Renal cortical epithelial cell (primary cell): ENCODE measurements around the gene FADS2. TPM values are rescaled to one million over a fixed set of nuclear protein-coding genes. Genes with fewer than 3 reads are reported as not detected.

Experiments
- DNase-seq: peaks from one replicate; pipeline ENCODE4 v3.0.0-alpha.2; 2011; ENCODE audit warnings: low read depth
- total RNA-seq: library from RNA; depleted of rRNA; stranded (reverse); fragments of >200 nt; gene quantifications from 2 replicates; pipeline ENCODE4 v1.2.3, GENCODE V29; 2014

FADS2 gene
- total RNA-seq, 1 donor from 2014 or later = 37.7 TPM

DNA sequence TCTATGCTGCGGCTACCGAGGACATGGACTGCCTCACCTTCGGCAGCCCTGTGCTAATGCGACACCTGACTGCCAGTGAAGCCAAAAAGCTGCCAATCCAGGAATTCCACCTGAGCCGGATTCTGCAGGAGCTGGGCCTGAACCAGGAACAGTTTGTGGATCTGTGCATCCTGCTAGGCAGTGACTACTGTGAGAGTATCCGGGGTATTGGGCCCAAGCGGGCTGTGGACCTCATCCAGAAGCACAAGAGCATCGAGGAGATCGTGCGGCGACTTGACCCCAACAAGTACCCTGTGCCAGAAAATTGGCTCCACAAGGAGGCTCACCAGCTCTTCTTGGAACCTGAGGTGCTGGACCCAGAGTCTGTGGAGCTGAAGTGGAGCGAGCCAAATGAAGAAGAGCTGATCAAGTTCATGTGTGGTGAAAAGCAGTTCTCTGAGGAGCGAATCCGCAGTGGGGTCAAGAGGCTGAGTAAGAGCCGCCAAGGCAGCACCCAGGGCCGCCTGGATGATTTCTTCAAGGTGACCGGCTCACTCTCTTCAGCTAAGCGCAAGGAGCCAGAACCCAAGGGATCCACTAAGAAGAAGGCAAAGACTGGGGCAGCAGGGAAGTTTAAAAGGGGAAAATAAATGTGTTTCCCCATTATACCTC is 32.1 kb upstream of the FADS2 start:
- no peak for DNase-seq

DNA sequence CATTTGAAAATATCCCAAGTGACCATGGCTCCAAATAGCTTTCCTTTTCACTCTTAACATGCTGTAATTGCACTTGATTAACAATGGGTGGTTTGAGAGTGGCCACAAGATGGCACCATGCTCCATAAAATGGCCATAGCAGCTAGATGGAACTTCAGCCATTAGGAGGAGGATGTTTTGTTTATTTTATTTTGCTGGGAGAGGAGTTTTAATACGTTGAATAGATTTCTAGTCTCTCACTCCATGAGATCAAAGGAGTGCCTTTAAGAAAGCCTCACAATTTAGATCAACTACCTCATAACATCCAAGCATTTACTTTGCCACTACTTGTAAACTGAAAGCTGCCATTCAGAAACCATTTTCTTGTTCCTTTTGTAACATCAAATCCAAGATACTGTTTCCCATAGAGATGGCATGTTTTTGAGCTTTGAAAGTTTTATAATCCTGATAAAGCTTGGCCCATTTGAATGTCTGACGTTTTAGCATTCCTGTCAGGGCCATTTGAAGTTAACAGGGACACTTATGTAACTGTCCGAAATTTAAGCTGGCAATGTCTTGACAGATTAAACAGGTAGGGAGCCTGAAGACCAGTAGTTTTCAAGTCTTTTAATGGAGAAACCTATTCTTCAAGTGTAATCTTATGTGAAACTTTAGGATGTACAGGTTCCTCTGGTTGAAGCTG is 30.7 kb upstream of the FADS2 start:
- DNase-seq = peak; percentile 84

DNA sequence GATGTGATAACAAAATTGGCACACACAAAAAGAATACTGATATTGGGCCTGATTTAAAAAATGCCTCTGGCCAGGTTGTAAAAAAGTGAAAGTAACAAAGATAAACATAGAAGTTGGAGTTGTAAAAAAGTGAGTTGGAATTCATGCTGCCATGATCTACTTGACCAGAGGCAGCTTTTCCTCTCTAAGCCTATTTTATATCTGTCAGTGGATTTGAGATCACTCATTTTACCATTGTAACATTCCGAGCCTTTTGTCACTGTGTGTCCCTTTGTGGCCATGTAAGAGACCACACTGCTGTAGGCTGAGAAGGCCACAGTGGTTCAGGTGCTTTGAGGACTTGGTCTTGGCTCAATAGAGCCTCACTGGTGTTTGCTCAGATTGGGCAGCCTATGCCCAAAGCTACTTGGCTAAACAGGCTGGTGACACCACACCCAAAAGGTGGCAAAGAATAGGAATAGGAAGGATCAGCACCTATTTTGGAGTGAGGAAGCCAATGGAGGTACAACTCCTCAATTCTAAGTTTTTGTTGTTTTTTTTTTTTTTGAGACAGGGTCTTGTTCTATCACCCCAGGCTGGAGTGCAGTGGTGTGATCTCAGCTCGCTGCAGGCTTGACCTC is 28.3 kb upstream of the FADS2 start:
- DNase-seq = no peak

DNA sequence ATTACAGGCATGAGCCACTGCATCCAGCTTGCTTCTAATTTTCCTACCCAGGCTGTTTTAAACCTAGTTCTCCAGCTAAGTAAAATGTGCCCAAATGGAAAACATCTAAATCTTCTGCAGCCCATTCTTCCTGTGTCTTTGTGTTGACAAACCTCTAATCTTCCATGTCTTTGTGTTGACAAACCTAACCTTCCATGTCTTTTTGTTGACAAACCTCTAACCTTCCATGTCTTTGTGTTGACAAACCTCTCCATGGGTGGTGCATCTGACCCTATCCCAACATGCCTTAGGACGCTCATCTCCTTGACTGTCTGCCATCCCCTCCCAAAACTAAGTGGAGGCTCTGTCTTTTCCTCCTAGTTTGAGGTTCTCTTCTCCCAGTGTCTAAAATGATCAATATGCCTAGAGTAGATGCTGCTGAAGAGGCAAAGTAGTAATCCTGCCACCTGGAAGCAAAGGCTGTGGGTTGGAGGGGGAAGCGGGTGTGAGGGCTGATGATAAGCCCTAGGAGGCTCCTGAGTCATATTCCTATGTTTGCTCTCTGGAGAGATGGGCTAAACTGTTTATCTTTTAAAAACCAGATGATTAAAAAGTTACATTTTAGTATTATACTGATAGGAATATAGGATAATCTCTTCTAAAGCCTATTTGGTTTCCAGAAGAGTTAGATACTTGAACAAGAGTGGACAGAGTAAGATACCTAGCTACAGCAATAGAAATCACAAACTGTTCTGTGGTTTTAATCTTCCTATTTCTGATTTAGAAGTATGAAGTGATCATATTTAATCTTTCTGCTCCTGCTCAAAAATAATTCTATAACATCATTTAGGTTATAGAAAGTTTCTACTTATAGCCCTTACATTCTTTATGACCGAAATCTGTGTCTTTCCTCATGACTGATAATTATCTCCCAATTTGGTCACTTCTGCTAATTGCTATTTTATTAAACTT is 27.5 kb upstream of the FADS2 start:
- DNase-seq = no peak

DNA sequence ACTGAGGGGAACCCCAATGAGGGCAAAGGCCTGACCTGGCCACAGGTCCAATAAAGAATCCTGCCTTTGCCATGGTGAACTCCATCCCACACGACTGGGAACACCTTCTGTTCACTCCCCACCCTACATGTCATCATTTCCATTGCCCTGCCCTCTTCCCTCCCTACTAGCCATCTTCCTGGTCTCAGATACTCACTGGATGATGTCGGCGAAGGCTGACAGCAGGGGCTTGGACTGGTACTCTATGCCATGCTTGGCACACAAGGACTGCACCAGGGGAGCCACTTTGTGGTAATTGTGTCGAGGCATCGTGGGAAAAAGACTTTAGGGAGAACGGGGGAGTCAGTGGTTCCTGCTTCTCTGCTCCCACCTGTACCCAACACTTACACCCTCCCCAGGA is 25.5 kb upstream of the FADS2 start:
- no peak for DNase-seq

DNA sequence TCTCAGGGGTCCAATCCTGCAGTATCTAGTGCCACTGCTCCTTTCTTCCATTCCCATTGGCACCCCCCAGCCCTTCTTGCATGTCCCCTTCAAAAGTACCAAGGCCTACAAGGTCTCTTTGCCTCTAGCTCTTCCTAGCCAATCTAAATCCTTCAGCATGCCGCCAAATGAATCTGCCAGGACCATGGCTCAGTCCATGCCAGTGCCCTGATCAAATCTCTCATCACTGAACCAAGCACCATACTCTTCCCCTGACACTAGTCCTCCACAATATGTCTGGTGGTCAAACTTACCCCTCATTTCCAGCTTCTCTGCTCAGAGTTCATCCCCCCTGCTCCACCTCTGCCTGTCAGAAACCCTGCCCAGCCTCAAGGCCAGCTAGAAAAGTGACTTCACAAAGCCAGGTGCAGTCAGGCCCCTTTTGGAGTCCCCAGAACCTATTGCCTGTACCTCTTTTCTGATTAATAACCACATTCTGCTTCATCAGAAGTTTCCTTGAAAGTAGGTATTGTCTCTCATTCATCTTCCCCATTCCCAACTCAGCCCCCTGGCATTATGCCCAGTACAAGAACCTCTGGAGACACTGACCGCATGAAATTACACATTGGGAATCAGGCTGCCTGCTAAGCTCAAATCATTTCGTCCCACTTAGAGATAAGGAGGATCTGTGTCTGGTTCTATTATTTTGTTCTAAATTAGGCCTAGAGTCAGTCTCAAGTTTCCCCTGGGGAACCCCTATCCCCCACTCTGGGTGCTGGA is 24.0 kb upstream of the FADS2 start:
- DNase-seq = no peak

DNA sequence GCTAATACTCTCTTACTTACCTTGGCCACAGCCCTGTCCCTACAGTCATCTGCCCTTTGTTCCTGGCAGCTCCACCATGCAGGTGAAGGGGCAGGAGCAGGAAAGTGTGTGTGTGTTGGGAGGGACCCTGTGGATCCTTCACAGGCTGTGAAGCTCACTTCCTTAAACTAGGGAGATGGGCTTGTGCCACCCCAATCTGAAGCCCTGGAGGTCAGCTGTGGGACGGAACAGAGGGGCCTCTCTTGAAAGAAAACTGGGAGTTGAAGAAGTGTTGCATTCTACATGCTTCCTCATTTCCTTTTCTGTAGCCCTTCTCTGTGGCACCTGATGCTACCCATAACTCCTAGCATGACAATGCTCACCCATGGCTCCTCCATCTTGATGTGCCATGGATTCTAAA is 23.0 kb upstream of the FADS2 start:
- no peak for DNase-seq

DNA sequence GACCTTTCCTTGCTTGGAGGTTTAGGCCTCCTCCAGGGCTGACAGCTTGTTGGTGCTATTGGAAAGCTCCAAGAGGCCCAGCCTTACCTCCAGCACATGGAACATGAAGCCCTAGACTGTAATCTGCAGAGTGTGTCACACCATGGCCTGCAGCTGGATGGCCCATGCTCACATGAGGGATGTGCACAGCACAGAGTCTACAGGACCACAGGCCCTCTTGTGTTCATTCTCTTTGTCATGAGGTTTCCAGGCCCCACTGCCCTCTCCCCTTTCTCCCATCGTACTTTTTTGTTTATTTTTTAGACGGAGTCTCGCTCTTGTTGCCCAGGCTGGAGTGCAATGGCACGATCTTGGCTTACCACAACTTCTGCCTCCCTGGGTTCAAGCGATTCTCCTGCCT is 21.3 kb upstream of the FADS2 start:
- DNase-seq = no peak

DNA sequence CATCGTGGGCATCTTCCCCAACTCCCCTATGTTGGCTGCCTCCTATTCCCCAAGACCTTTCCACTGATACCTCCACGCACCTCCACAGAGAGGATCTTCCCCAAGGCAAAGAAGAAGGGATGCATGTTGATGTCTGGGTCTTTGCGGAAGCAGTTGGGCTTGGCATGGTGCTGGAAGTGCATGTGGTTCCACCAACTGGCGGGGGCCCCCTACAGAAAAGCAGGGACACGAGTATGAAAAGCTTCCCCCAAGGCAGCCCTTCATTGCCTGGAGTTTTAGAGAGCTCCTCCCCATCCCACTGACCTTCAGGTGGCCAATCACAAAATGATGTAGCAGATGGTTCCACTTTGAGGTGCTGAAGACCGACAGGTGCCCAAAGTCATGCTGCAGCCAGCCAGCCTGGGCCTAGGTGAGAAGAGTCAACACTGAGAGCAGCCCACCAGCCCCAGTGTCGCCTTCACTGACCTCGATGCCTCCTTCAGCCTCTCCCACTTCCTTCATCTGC is 17.4 kb upstream of the FADS2 start:
- no peak for DNase-seq

DNA sequence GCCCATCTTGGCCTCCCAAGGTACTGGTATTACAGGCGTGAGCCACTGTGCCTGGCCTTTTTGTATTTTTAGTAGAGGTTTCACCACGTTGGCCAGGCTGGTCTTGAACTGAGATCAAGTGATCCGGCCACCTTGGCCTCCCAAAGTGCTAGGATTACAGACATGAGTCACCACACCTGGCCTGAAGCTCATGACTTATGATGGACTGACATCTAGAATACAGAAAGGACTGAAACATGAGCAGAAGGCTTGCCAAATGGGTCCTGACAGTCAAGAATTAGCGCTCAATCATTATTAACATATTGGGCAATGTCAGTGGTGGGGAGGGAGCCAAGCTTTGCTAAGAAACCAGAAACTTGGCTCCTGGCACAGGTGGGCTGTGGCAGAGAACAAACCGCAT is 16.3 kb upstream of the FADS2 start:
- no peak for DNase-seq

DNA sequence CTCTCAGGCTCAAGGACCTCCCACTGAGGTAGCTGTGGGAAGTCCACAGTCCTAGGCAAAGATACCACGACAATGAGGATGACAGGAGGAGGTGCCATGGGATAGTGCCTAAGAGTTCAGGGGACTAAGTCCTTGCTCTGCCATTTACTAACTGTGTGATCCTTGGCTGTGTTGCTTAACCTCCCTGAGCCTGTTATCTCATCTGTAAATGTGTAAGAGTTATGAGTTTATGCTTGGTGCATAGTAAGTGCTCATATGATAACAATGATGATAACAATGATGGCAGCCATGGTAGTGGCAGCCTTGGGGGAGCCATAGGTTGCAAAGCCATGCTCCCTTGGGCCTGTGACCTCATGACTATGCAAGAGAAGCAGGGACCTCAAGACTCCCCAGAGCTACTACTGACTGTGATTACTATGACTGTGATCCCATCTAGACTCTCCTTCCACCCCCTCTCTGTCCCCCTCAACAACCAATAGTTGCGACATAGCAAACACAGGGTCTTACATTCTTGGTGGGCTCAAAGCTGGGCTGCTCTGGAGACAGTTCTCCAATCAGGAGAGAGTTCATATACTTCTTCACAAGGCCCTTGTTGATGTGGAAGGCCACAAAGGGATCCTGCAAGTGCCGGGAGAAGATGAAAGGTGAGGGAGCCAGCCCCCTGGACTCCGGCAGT is 15.2 kb upstream of the FADS2 start:
- DNase-seq = no peak

DNA sequence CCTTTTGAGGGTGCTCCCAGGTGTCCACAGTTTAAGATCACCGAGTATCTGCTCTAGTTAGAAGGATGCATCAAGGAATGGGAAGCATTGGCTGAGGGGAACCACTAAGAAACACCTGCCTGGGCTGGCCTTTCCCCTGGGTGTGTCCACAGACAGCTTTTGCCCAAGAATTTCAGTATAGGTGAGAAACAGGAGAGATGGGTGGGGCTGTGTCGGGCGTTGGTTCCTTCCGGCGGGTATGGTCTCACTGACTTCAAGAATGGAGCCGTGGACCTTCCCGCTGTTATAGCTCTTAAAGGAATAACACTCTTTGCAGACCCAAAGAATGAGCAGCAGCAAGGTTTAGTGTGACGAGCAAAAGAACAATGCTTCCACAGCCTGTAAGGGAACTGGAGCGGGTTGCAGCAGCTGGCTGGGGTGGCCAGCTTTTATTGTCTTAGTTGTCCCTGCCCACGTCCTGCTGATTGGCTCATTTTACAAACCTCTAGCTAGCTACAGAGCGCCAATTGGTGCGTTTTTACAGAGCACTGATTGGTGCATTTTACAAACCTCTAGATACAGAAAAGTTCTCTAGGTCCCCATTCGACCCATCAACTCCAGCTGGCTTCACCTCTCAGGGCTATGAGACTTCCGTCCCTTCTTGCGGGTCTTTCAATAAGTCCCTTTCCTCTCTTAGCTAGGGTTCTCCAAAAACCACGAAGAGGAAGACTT is 13.7 kb upstream of the FADS2 start:
- peak; percentile 45 for DNase-seq

DNA sequence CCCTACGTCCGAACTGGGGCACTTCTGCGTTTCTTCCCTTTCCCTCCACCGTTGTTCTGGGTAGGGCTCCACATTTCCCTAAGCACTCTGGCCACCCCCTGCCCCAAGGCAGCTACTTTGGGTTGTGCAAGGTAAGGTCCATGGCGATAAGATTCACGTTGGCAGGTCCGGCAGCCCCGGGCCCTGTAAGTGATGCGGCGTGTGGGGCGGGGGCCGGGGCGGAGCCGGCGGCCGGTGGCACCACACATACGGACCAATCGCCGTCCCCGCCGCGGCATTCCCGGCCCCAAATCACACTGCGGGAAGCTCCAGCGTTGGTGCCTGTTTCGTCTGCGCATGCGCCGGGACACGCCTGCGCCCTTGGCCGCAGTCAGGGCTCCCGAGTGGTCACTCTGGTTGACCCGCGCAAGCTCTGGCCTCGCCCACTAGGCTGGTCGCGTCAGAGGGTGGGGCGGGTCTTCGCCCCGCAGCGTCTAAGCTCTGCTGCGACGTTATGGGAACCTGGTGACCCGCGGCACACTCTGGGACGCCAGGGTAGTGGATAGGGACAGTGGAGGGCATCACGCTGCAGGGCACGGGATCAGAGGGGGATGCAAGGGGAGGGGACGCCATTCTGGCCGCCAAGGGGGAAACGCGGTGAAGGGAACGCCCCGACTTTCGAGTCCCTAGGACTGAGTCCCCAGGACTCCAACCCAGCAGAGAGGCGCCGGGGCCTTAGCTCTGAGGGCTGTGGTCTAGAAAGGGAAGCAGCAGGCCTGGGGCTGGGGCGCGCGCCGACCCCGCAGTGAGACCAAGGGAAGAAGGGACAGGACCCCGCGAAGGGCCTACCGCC is 12.9 kb upstream of the FADS2 start:
- DNase-seq = peak; percentile 90

DNA sequence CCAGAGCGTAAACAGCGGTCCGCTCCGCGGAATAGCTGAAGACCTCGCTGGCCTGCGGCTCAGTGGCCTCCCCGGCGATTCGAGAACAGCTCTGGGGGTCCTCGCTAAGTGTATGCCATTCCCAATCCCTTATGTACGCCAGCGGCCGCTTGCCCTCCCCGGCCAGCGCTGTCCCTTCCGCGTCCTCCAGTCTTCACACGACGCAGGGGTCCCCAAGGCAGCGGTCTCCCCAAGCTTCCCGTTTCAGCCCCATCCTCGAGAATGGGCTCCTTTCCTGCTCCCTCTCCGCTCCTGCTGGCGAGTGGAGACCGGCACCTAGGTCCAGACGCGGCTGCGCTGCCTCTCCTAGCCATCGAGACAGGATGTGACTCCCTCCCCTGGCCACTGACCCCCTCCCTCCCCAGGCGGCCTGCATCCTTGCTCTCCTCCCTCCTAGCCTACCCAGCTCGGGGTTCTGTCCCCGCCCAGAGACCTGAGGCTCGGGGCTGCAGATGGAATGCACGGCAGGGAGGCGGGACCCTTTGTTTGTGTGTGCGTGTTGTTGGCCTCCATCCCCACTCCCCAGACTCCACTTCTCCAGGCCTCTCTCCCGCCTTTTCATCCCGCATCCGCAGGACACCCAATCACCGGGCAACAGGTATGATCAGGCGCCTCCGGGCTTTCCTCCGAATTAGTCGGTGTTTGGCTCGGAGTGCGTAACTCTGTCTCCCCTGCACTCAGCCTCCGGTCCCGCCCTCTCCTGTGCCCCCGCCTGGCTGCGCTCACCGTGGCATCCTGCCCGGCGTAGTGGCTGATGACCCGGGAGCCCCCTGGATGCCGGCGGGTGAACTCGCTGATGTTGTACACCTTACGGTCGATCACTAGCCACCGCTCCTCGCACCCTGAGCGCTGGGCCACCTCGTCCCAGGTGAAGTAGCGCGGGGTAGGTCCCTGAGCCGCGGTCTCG is 12.0 kb upstream of the FADS2 start:
- peak; percentile 55 for DNase-seq

DNA sequence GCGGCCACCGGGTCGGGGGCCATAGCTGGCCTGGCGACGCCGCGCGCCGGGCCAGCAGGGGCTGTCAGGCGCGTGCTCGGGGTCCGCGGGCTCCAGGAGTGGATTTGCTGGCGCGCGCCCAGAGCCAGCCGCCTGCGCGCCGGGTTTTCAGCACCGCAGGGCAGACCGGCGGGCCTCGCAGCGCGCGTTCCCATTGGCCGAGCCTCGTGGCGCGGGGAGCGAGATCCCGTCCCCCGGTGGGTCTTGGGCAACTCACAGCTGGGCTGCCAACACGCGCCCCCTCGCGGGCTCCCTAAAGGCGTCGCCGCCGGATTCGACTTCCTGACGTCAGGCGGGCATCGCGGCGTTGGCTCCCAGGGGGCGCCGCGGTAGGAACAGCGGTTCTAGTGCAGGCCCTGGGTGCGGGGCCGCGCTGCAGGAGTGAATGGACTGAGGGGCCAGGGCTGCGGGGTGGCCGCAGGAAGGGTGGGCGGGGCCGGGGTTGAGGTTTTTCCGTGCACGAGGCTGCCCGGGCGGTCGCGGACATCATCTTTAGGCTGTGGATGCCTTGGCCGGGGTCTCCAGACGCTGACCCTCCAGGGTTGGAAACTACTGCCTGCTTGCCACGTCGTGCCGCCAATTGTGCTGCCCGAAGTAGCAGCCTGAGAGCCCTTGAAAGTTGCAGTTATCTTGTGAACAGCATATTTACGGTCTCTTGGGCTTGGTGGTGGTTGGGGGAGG is 11.2 kb upstream of the FADS2 start, which contains the start of gene FADS1:
TSS of gene FADS1 (minus strand) at position 268 of the 720 bp plus-strand sequence. CDS start at position 194, 74 bp downstream.
- DNase-seq = peak; percentile 77

DNA sequence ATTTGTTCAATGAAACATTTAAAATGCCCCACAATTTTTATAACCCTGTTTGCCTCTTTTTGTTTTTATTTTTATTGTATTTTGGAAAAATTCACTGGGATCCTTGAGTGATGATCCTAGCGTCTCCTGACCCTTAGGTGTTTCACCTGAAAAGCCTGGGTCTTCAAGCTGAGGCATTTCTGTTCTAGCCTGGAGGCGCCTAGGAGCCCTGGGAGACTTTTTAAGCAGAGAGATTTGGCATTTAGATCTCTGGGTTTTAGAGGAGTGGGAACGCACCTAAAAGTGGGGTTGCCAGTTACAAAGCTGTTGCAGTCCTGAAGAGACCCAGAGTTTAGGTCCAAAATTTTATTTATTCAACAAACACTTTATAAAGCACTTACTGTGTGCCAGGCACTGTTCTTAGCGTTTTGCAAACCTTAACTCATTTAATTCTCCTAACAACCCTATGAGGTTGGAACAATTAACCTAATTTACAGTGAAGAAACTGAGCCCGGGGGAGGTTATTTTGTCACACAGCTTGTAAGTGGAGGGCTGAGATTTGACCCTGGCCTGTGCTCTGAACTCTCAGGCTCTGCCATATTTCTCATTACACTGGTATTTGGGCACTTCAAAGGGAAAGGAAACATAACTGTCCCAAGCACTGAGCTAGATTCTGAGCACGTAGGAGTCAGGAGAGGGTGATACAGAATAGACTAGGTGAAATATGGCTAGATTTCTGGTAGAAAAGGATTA is 10.5 kb upstream of the FADS2 start:
- no peak for DNase-seq
